GM06990 (cell line): ENCODE measurements around the gene SERPINB1.
"Not testable (repeated sequence)": the region's sequence is repeated elsewhere in the genome, so short reads cannot be mapped to it uniquely, and the experiment has no call there.

Experiments
- DNase-seq: peaks from one replicate; pipeline ENCODE4 v3.0.0-alpha.2; 2011; ENCODE audit not compliant: insufficient read length; ENCODE audit errors: extremely low read depth
- H3K27me3 ChIP-seq: replicated peaks from 2 replicates; pipeline ENCODE4 v1.6.0; 2011; ENCODE audit warnings: low read length; ENCODE audit not compliant: control insufficient read depth, insufficient read depth
- H3K36me3 ChIP-seq: 2 replicates; pipeline ENCODE4 v1.5.1; 2011; ENCODE audit warnings: low read length; ENCODE audit not compliant: control insufficient read depth, insufficient read depth
- H3K4me3 ChIP-seq: replicated peaks from 2 replicates; pipeline ENCODE4 v1.5.1; 2011; ENCODE audit warnings: low read depth, mild to moderate bottlenecking, control low read depth, low read length
- CTCF ChIP-seq: IDR thresholded peaks from 2 replicates; pipeline ENCODE4 v1.5.1; 2011; ENCODE audit warnings: low read length, control low read depth, mild to moderate bottlenecking, inconsistent platforms; ENCODE audit not compliant: insufficient read depth, poor library complexity, severe bottlenecking

SERPINB1 gene

GRCh38 chr6:2806644-2807043 lies 35.0 kb downstream of the SERPINB1 start:
- DNase-seq: no peak
- TF ChIP-seq CTCF: no peak
- no peak overlapping the region for H3K4me3 ChIP-seq
- H3K27me3 ChIP-seq: no peaks in the 10 kb centered on the region
- no peaks in the 10 kb centered on the region for H3K36me3 ChIP-seq

- H3K4me3 ChIP-seq: no peak overlapping the region
- no peak for TF ChIP-seq CTCF
- DNase-seq: no peak
- H3K36me3 ChIP-seq: no peaks in the 10 kb centered on the region
- H3K27me3 ChIP-seq: no peaks in the 10 kb centered on the region
These were observed 36.6 kb downstream of the SERPINB1 start for GRCh38 chr6:2805031-2805430.

GRCh38 chr6:2804516-2804915 lies 37.1 kb downstream of the SERPINB1 start:
- no peak for DNase-seq
- no peaks in the 10 kb centered on the region for H3K27me3 ChIP-seq
- no peaks in the 10 kb centered on the region for H3K36me3 ChIP-seq
- H3K4me3 ChIP-seq: no peak overlapping the region
- TF ChIP-seq CTCF: no peak

GRCh38 chr6:2803731-2804429 lies 37.8 kb downstream of the SERPINB1 start:
- Histone ChIP-seq H3K36me3 (no peaks in the 10 kb centered on the region), H3K27me3 (no peaks in the 10 kb centered on the region)
- TF ChIP-seq CTCF: no peak

GRCh38 chr6:2802521-2803060 lies 39.1 kb downstream of the SERPINB1 start:
- DNase-seq: no peak
- Histone ChIP-seq H3K36me3 (no peaks in the 10 kb centered on the region), H3K4me3 (no peak overlapping the region), H3K27me3 (no peaks in the 10 kb centered on the region)
- TF ChIP-seq CTCF: no peak

More at GRCh38 chr6:2803731-2804429, 37.8 kb downstream of the SERPINB1 start:
- H3K4me3 ChIP-seq: no peak overlapping the region
- DNase-seq: no peak

GRCh38 chr6:2801687-2802086 lies 40.0 kb downstream of the SERPINB1 start:
- H3K4me3 ChIP-seq, DNase-seq, H3K27me3 ChIP-seq, H3K36me3 ChIP-seq: not testable (repeated sequence)
